GM23338 (cell line): ENCODE data around the gene RBMXL3. TPM values are rescaled to one million over a fixed set of nuclear protein-coding genes. Genes with fewer than 3 reads are reported as not detected.

Experiments
- ATAC-seq: fragments of 200-7000 bp; cut with Tn5 transposase; 3 replicates; pipeline ENCODE4 v1.9.1; 2020
- DNase-seq: peaks from one replicate; pipeline ENCODE4 v3.0.0-alpha.2; 2015; ENCODE audit warnings: low spot score
- H2AFZ ChIP-seq: fragments of 200-600 bp; sonication (generic); 2 replicates; pipeline ENCODE4 v1.8.0; 2016; ENCODE audit warnings: antibody characterized with exemption, mild to moderate bottlenecking, moderate library complexity
- H3F3A ChIP-seq: fragments of 200-600 bp; sonication (generic); replicated peaks from 2 replicates; pipeline ENCODE4 v1.8.0; 2017; ENCODE audit warnings: antibody characterized with exemption, mixed run types, low read depth
- H3K27ac ChIP-seq: fragments of 200-600 bp; sonication (generic); 2 replicates; pipeline ENCODE4 v1.6.1; 2016; ENCODE audit warnings: low read depth
- H3K27me3 ChIP-seq: fragments of 200-600 bp; sonication (generic); 2 replicates; pipeline ENCODE4 v1.8.0; 2016; ENCODE audit warnings: mild to moderate bottlenecking, mixed run types, moderate library complexity; ENCODE audit not compliant: insufficient read depth
- H3K36me3 ChIP-seq: fragments of 200-600 bp; sonication (generic); 2 replicates; pipeline ENCODE4 v1.8.0; 2016; ENCODE audit warnings: mild to moderate bottlenecking; ENCODE audit not compliant: insufficient read depth
- H3K4me1 ChIP-seq: fragments of 200-600 bp; sonication (generic); 2 replicates; pipeline ENCODE4 v1.8.0; 2016; ENCODE audit warnings: mild to moderate bottlenecking, moderate library complexity; ENCODE audit not compliant: insufficient read depth
- H3K4me2 ChIP-seq: fragments of 200-600 bp; sonication (generic); 2 replicates; pipeline ENCODE4 v1.7.1; 2017; ENCODE audit warnings: mixed run types
- H3K4me3 ChIP-seq: fragments of 200-600 bp; sonication (generic); 2 replicates; pipeline ENCODE4 v1.6.1; 2016; ENCODE audit warnings: mixed run types
- H3K79me2 ChIP-seq: fragments of 200-600 bp; sonication (generic); replicated peaks from 2 replicates; pipeline ENCODE4 v1.8.0; 2017; ENCODE audit warnings: mild to moderate bottlenecking; ENCODE audit not compliant: insufficient read depth
- H3K9me2 ChIP-seq: fragments of 200-600 bp; sonication (generic); 2 replicates; pipeline ENCODE4 v1.8.0; 2017; ENCODE audit not compliant: insufficient read depth
- H4K20me1 ChIP-seq: fragments of 200-600 bp; sonication (generic); replicated peaks from 2 replicates; pipeline ENCODE4 v1.8.0; 2017; ENCODE audit warnings: mild to moderate bottlenecking; ENCODE audit not compliant: insufficient read depth
- H3K27ac Mint-ChIP-seq: 2 replicates; pipeline ENCODE4 v1.8.0; 2020; ENCODE audit warnings: inconsistent platforms, mild to moderate bottlenecking, moderate library complexity, mixed read lengths
- H3K27me3 Mint-ChIP-seq: 3 replicates; pipeline ENCODE4 v1.8.0; 2022; ENCODE audit warnings: low read depth, mild to moderate bottlenecking, moderate library complexity, mixed read lengths, inconsistent platforms; ENCODE audit not compliant: insufficient read depth, poor library complexity
- H3K36me3 Mint-ChIP-seq: 3 replicates; pipeline ENCODE4 v1.8.0; 2021; ENCODE audit warnings: low read depth, mild to moderate bottlenecking, inconsistent platforms, moderate library complexity, mixed read lengths
- H3K4me1 Mint-ChIP-seq: 3 replicates; pipeline ENCODE4 v1.8.0; 2020; ENCODE audit warnings: mild to moderate bottlenecking, inconsistent platforms, mixed read lengths
- H3K4me3 Mint-ChIP-seq: 3 replicates; pipeline ENCODE4 v1.8.0; 2021; ENCODE audit warnings: moderate library complexity, mild to moderate bottlenecking, inconsistent platforms, mixed read lengths
- H3K9me3 Mint-ChIP-seq: 3 replicates; pipeline ENCODE4 v1.8.0; 2020; ENCODE audit warnings: moderate library complexity, mild to moderate bottlenecking, inconsistent platforms, mixed read lengths
- CREB1 ChIP-seq: fragments of 250-450 bp; sonication (Bioruptor Pico); IDR thresholded peaks from 2 replicates; pipeline ENCODE4 v1.5.0; 2020; ENCODE audit warnings: low read depth, mild to moderate bottlenecking, moderate library complexity
- ETS1 ChIP-seq: IDR thresholded peaks from 2 replicates; pipeline ENCODE4 v1.6.1; 2016; ENCODE audit warnings: antibody characterized with exemption
- EZH2 ChIP-seq: fragments of 200-600 bp; sonication (generic); IDR thresholded peaks from one replicate; pipeline ENCODE4 v1.8.0; 2017; ENCODE audit warnings: antibody characterized with exemption, mild to moderate bottlenecking, low read depth; ENCODE audit not compliant: unreplicated experiment
- EZH2phosphoT487 ChIP-seq: fragments of 200-600 bp; sonication (generic); IDR thresholded peaks from one replicate; pipeline ENCODE4 v1.8.1; 2018; ENCODE audit warnings: antibody characterized with exemption; ENCODE audit not compliant: unreplicated experiment
- NANOG ChIP-seq: IDR thresholded peaks from 2 replicates; pipeline ENCODE4 v1.6.1; 2016; ENCODE audit warnings: antibody characterized with exemption, borderline replicate concordance
- POLR2AphosphoS5 ChIP-seq: IDR thresholded peaks from 2 replicates; pipeline ENCODE4 v1.6.1; 2016; ENCODE audit warnings: antibody characterized with exemption, low read depth
- REST ChIP-seq: IDR thresholded peaks from one replicate; pipeline ENCODE4 v1.6.1; 2018; ENCODE audit warnings: antibody characterized with exemption; ENCODE audit not compliant: unreplicated experiment
- STAT1 ChIP-seq: IDR thresholded peaks from one replicate; pipeline ENCODE4 v1.6.1; 2016; ENCODE audit warnings: antibody characterized with exemption; ENCODE audit not compliant: unreplicated experiment
- ZNF114 ChIP-seq: fragments of 250-450 bp; sonication (Bioruptor Pico); IDR thresholded peaks from 2 replicates; pipeline ENCODE4 v1.5.0; 2020; ENCODE audit warnings: mild to moderate bottlenecking, moderate library complexity
- ZNF331 ChIP-seq: fragments of 250-450 bp; sonication (Bioruptor Pico); IDR thresholded peaks from 2 replicates; pipeline ENCODE4 v1.5.0; 2020; ENCODE audit warnings: low read depth, mild to moderate bottlenecking, moderate library complexity
- ZNF462 ChIP-seq: fragments of 250-450 bp; sonication (Bioruptor Pico); IDR thresholded peaks from 2 replicates; pipeline ENCODE4 v1.5.0; 2020; ENCODE audit warnings: mild to moderate bottlenecking, moderate library complexity
- polyA plus RNA-seq: library from polyadenylated mRNA; unstranded; fragments of >200 nt; fragmentation: Nextera tagmentation; extraction: Ambion mirVana; gene quantifications from 2 replicates; pipeline ENCODE4 v1.2.1, GENCODE V29; 2016
- total RNA-seq: library from RNA; depleted of rRNA; stranded (reverse); fragments of >200 nt; shearing (Covaris generic); gene quantifications from 2 replicates; pipeline ENCODE4 v1.2.3, GENCODE V29; 2014

Gene RBMXL3
- total and polyA plus RNA-seq, 2 experiments from 2014 or later: not detected

GRCh38 chrX:115190636-115191489 lies 1.7 kb downstream of the RBMXL3 start (continued):
- no peak for TF ChIP-seq ZNF462 (CRISPR knock-in tag)
- no peak for TF ChIP-seq EZH2phosphoT487
- no peak for TF ChIP-seq ZNF331
- no peak for TF ChIP-seq ZNF114 (CRISPR knock-in tag)
- TF ChIP-seq ETS1: no peak
- no peak for TF ChIP-seq NANOG

- H3K27ac Mint-ChIP-seq: no peak overlapping the region
- DNase-seq: no peak
- Histone ChIP-seq H3K36me3 (no peaks in the 10 kb centered on the region), H3K27me3 (no peaks in the 10 kb centered on the region), H3K4me3 (no peak overlapping the region), H4K20me1 (no peaks in the 10 kb centered on the region), H3K79me2 (no peaks in the 10 kb centered on the region), H3K9me2 (no peaks in the 10 kb centered on the region), H2AFZ (no peak overlapping the region), H3F3A (no peaks in the 10 kb centered on the region), H3K27ac (no peak overlapping the region), H3K4me2 (no peak overlapping the region), H3K4me1 (no peaks in the 10 kb centered on the region)
- peaks cover 3% of the 10 kb centered on the region; the same call in 2 of the 3 replicates for H3K9me3 Mint-ChIP-seq
- no peak overlapping the region for H3K4me3 Mint-ChIP-seq
- H3K27me3 Mint-ChIP-seq: peaks cover 4% of the 10 kb centered on the region
- peaks cover 14% of the 10 kb centered on the region for H3K36me3 Mint-ChIP-seq
- ATAC-seq: no peak
- no peaks in the 10 kb centered on the region for H3K4me1 Mint-ChIP-seq
- no peak for TF ChIP-seq STAT1
- TF ChIP-seq EZH2phosphoT487: no peak
- no peak for TF ChIP-seq REST
- TF ChIP-seq POLR2AphosphoS5: no peak
- TF ChIP-seq EZH2: no peak
- no peak for TF ChIP-seq CREB1 (CRISPR knock-in tag)
These were observed 2.5 kb downstream of the RBMXL3 start for GRCh38 chrX:115191490-115192243.
